GM12865 (cell line): ENCODE data around the gene CHML.

ENCODE experiments used
- DNase-seq: peaks from one replicate; pipeline ENCODE4 v3.0.0; 2010; ENCODE audit warnings: low read depth
- H3K4me3 ChIP-seq: 2 replicates; pipeline ENCODE4 v1.5.1; 2011; ENCODE audit warnings: mild to moderate bottlenecking, low read depth, low read length, control low read depth
- CTCF ChIP-seq: IDR thresholded peaks from 2 replicates; pipeline ENCODE4 v1.5.1; 2011; ENCODE audit warnings: low read length, control low read depth, low read depth, inconsistent platforms; ENCODE audit not compliant: insufficient read depth; ENCODE audit errors: missing control alignments

CHML gene

DNA sequence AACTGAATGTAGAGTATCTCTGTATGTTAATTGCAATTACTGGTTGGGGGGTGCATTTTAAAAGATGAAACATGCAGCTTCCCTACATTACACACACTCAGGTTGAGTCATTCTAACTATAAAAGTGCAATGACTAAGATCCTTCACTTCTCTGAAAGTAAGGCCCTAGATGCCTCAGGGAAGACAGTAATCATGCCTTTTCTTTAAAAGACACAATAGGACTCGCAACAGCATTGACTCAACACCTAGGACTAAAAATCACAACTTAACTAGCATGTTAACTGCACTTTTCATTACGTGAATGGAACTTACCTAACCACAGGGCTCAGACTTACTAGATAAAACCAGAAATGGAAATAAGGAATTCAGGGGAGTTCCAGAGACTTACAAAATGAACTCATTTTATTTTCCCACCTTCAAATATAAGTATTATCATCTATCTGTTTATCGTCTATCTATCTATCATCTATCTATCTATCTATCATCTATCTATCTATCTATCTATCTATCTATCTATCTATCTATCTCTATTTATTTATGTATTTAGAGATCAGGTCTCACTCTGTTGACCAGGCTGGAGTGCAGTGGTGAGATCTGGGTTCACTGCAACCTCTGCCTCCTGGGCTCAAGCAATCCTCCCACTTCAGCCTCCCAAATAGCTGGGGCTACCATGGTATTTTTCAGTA, 47.8 kb downstream of the CHML start:
- peak; percentile 40 for DNase-seq
- no peak for TF ChIP-seq CTCF
- H3K4me3 ChIP-seq: no peak overlapping the region

DNA sequence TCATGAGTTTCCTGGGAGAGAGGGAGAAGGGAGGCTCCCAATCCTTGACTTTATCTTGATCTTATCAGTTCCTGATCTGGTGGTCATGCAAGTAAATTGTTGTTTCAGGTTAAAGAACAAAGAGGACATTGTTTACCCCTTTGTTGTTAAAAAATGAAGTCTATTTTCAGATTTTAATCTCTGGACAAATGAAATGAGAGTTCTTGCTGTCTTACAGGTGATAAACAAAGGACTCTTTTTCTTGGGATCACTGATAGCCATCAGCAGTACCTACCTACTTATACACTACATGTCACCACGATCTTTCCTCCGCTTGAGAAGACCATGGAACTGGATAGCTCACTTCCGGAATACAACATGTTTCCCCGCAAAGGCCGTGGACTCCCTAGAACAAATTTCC, 48.4 kb downstream of the CHML start:
- no peak for TF ChIP-seq CTCF
- DNase-seq: no peak
- no peak overlapping the region for H3K4me3 ChIP-seq

DNA sequence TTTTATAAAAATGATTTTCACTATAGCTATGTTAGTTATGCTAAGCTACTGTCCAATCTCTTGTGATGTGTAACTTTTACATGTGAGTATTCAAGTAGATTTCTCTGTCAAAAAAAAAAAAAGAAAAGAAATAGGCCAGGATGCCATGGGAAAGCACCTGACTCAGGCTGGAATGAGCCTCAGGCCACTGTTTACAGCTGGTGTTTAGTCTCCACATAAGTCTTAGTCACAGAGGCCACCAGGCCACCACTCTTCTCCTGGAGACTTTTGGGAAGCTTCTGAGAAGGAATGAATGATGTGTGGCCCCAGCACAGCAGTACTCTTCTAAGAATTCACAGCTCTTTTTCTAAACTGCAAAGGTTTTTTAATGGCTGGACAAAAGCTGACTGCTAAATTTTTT, 48.9 kb downstream of the CHML start:
- DNase-seq: no peak
- H3K4me3 ChIP-seq: no peak overlapping the region
- no peak for TF ChIP-seq CTCF

- no peak for TF ChIP-seq CTCF
- DNase-seq: no peak
- H3K4me3 ChIP-seq: no peak overlapping the region
Observed at GRCh38 chr1:241590719-241591118, 49.5 kb downstream of the CHML start.
